WTC11 (cell line): ENCODE data around the gene WWOX. TPM values are rescaled to one million over a fixed set of nuclear protein-coding genes. Genes with fewer than 3 reads are reported as not detected.

Experiments
- ATAC-seq: fragments of 200-7000 bp; cut with Tn5 transposase; 2 replicates; pipeline ENCODE4 v1.10.0; 2021; ENCODE audit warnings: mild to moderate bottlenecking, moderate library complexity
- CTCF ChIA-PET: fragments of 300-600 bp; sonication (Branson Sonifier 250); formaldehyde crosslinking; loops from one replicate; lab custom pipeline; 2021; ENCODE audit warnings: antibody characterized with exemption; lab: Charles Lee
- POLR2A ChIA-PET: fragments of 350-600 bp; sonication (Branson Sonifier 250); formaldehyde crosslinking; loops from one replicate; lab custom pipeline; 2021; ENCODE audit warnings: antibody characterized with exemption; lab: Charles Lee
- DNase-seq: peaks from one replicate; pipeline ENCODE4 v3.0.0; 2021; ENCODE audit warnings: low spot score
- H3K27ac Mint-ChIP-seq: 2 replicates; pipeline ENCODE4 v1.8.0; 2021; ENCODE audit warnings: mixed read lengths
- H3K27me3 Mint-ChIP-seq: 2 replicates; pipeline ENCODE4 v1.8.0; 2021; ENCODE audit warnings: low read depth, mild to moderate bottlenecking, moderate library complexity, mixed read lengths
- H3K36me3 Mint-ChIP-seq: 2 replicates; pipeline ENCODE4 v1.8.0; 2021; ENCODE audit warnings: mixed read lengths
- H3K4me1 Mint-ChIP-seq: 2 replicates; pipeline ENCODE4 v1.8.0; 2022; ENCODE audit warnings: mixed read lengths
- H3K4me3 Mint-ChIP-seq: 2 replicates; pipeline ENCODE4 v1.8.0; 2021; ENCODE audit warnings: mild to moderate bottlenecking, moderate library complexity, mixed read lengths
- H3K9me3 Mint-ChIP-seq: 2 replicates; pipeline ENCODE4 v1.8.0; 2021; ENCODE audit warnings: mixed read lengths
- AFF4 ChIP-seq: sonication (generic); formaldehyde crosslinking; IDR thresholded peaks from 2 replicates; pipeline ENCODE4 v1.8.1; 2023; ENCODE audit warnings: mild to moderate bottlenecking, missing genetic modification reagents, borderline replicate concordance
- CBFB ChIP-seq: sonication (generic); formaldehyde crosslinking; IDR thresholded peaks from 2 replicates; pipeline ENCODE4 v1.8.1; 2022; ENCODE audit warnings: mild to moderate bottlenecking, low read depth, missing genetic modification reagents
- CREM ChIP-seq: sonication (generic); formaldehyde crosslinking; IDR thresholded peaks from 2 replicates; pipeline ENCODE4 v1.8.1; 2022; ENCODE audit warnings: mild to moderate bottlenecking, missing genetic modification reagents, moderate library complexity
- HMGA2 ChIP-seq: fragments of 250-450 bp; sonication (Bioruptor Pico); IDR thresholded peaks from 2 replicates; pipeline ENCODE4 v1.4.0; 2021; ENCODE audit warnings: mild to moderate bottlenecking, moderate library complexity
- MAX ChIP-seq: sonication (generic); formaldehyde crosslinking; IDR thresholded peaks from 2 replicates; pipeline ENCODE4 v1.8.0; 2022; ENCODE audit warnings: mild to moderate bottlenecking, missing genetic modification reagents
- MYBL2 ChIP-seq: sonication (generic); formaldehyde crosslinking; IDR thresholded peaks from 2 replicates; pipeline ENCODE4 v1.8.1; 2023; ENCODE audit warnings: mild to moderate bottlenecking, moderate library complexity, missing genetic modification reagents
- NFATC4 ChIP-seq: fragments of 250-450 bp; sonication (Bioruptor Pico); IDR thresholded peaks from 2 replicates; pipeline ENCODE4 v1.9.0; 2021; ENCODE audit warnings: mild to moderate bottlenecking
- NFE2L1 ChIP-seq: sonication (generic); formaldehyde crosslinking; IDR thresholded peaks from 2 replicates; pipeline ENCODE4 v1.8.1; 2023; ENCODE audit warnings: missing genetic modification reagents
- NFYB ChIP-seq: sonication (generic); formaldehyde crosslinking; conservative IDR thresholded peaks from 2 replicates; pipeline ENCODE4 v1.8.0; 2022; ENCODE audit warnings: low read depth, missing genetic modification reagents
- NR3C1 ChIP-seq: sonication (generic); formaldehyde crosslinking; conservative IDR thresholded peaks from 2 replicates; pipeline ENCODE4 v1.8.1; 2023; ENCODE audit warnings: low read depth, mild to moderate bottlenecking, missing genetic modification reagents
- TP53 ChIP-seq: sonication (generic); formaldehyde crosslinking; IDR thresholded peaks from 2 replicates; pipeline ENCODE4 v1.8.1; 2023; ENCODE audit warnings: mild to moderate bottlenecking, missing genetic modification reagents
- ZNF138 ChIP-seq: sonication (generic); formaldehyde crosslinking; conservative IDR thresholded peaks from 2 replicates; pipeline ENCODE4 v1.8.1; 2022; ENCODE audit warnings: mild to moderate bottlenecking, moderate library complexity, missing genetic modification reagents
- ZNF232 ChIP-seq: sonication (generic); formaldehyde crosslinking; IDR thresholded peaks from 2 replicates; pipeline ENCODE4 v1.8.0; 2022; ENCODE audit warnings: mild to moderate bottlenecking, missing genetic modification reagents
- ZNF416 ChIP-seq: fragments of 250-450 bp; sonication (Bioruptor Pico); IDR thresholded peaks from 2 replicates; pipeline ENCODE4 v1.9.0; 2021; ENCODE audit warnings: mild to moderate bottlenecking, inconsistent platforms
- total RNA-seq: library from RNA; stranded (reverse); gene quantifications from 3 replicates; pipeline ENCODE4 v1.2.3, GENCODE V29; 2021
- TF ChIP-seq, protein P1 (sequence below): sonication (generic); formaldehyde crosslinking; IDR thresholded peaks from 2 replicates; pipeline ENCODE4 v1.8.0; 2022; ENCODE audit warnings: missing genetic modification reagents
- TF ChIP-seq, protein P2 (sequence below): fragments of 250-450 bp; sonication (Bioruptor Pico); IDR thresholded peaks from 2 replicates; pipeline ENCODE4 v1.9.0; 2021; ENCODE audit warnings: mild to moderate bottlenecking
- TF ChIP-seq, protein P3 (sequence below): sonication (generic); formaldehyde crosslinking; IDR thresholded peaks from 2 replicates; pipeline ENCODE4 v1.8.0; 2023; ENCODE audit warnings: mild to moderate bottlenecking, missing genetic modification reagents

Gene WWOX
- total RNA-seq, 1 experiment from 2014 or later = 15.7 TPM

GRCh38 chr16:79112462-79112861 is 1013.0 kb downstream of the WWOX start (continued):
- TF ChIP-seq, protein P1, sequence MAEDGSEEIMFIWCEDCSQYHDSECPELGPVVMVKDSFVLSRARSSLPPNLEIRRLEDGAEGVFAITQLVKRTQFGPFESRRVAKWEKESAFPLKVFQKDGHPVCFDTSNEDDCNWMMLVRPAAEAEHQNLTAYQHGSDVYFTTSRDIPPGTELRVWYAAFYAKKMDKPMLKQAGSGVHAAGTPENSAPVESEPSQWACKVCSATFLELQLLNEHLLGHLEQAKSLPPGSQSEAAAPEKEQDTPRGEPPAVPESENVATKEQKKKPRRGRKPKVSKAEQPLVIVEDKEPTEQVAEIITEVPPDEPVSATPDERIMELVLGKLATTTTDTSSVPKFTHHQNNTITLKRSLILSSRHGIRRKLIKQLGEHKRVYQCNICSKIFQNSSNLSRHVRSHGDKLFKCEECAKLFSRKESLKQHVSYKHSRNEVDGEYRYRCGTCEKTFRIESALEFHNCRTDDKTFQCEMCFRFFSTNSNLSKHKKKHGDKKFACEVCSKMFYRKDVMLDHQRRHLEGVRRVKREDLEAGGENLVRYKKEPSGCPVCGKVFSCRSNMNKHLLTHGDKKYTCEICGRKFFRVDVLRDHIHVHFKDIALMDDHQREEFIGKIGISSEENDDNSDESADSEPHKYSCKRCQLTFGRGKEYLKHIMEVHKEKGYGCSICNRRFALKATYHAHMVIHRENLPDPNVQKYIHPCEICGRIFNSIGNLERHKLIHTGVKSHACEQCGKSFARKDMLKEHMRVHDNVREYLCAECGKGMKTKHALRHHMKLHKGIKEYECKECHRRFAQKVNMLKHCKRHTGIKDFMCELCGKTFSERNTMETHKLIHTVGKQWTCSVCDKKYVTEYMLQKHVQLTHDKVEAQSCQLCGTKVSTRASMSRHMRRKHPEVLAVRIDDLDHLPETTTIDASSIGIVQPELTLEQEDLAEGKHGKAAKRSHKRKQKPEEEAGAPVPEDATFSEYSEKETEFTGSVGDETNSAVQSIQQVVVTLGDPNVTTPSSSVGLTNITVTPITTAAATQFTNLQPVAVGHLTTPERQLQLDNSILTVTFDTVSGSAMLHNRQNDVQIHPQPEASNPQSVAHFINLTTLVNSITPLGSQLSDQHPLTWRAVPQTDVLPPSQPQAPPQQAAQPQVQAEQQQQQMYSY (CRISPR knock-in tag) = no peak

DNA sequence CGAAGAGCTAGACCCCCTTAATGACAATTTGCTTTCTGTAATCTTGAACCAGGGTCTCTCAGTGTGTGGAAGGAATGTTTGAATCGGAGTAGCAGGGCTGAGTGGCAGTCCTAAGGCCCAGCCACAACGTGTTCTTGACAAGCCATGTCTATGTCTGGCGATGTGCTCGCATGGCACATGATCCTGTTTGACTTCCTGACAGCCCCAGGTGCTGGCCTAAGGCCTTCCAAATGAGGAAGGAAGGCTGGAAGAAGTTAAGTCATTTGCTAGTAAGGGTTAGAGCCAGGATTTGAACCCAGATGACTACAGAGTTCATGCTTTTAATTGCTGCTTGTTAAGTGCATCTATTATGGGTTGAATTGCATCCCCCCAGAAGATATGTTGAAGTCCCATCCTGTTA is 1014.4 kb downstream of the WWOX start:
- Mint-ChIP-seq H3K27me3 (no peaks in the 10 kb centered on the region; the same call in 1 of the 2 replicates), H3K36me3 (peaks cover 9% of the 10 kb centered on the region), H3K9me3 (peaks cover 17% of the 10 kb centered on the region), H3K4me3 (no peak overlapping the region), H3K4me1 (peaks cover 25% of the 10 kb centered on the region), H3K27ac (no peak overlapping the region)
- DNase-seq = no peak
- ChIA-PET CTCF (interaction anchor here (0.5 kb wide), 1 partner anchor 160 kb away, joined by 3 read pairs; no protein-coding TSS in a partner anchor), POLR2A (no interaction called here)
- no peak for ATAC-seq
- TF ChIP-seq NFE2L1 (CRISPR knock-in tag) (no peak), TP53 (CRISPR knock-in tag) (no peak), ZNF138 (CRISPR knock-in tag) (no peak), MAX (CRISPR knock-in tag) (no peak), HMGA2 (CRISPR knock-in tag) (no peak), NFATC4 (CRISPR knock-in tag) (no peak), CBFB (CRISPR knock-in tag) (no peak), ZNF232 (CRISPR knock-in tag) (no peak), NR3C1 (no peak), MYBL2 (no peak), ZNF416 (CRISPR knock-in tag) (no peak), AFF4 (no peak), NFYB (CRISPR knock-in tag) (no peak), CREM (CRISPR knock-in tag) (no peak)
- TF ChIP-seq, protein P2, sequence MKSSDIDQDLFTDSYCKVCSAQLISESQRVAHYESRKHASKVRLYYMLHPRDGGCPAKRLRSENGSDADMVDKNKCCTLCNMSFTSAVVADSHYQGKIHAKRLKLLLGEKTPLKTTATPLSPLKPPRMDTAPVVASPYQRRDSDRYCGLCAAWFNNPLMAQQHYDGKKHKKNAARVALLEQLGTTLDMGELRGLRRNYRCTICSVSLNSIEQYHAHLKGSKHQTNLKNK (CRISPR knock-in tag) = no peak
- TF ChIP-seq, protein P3, sequence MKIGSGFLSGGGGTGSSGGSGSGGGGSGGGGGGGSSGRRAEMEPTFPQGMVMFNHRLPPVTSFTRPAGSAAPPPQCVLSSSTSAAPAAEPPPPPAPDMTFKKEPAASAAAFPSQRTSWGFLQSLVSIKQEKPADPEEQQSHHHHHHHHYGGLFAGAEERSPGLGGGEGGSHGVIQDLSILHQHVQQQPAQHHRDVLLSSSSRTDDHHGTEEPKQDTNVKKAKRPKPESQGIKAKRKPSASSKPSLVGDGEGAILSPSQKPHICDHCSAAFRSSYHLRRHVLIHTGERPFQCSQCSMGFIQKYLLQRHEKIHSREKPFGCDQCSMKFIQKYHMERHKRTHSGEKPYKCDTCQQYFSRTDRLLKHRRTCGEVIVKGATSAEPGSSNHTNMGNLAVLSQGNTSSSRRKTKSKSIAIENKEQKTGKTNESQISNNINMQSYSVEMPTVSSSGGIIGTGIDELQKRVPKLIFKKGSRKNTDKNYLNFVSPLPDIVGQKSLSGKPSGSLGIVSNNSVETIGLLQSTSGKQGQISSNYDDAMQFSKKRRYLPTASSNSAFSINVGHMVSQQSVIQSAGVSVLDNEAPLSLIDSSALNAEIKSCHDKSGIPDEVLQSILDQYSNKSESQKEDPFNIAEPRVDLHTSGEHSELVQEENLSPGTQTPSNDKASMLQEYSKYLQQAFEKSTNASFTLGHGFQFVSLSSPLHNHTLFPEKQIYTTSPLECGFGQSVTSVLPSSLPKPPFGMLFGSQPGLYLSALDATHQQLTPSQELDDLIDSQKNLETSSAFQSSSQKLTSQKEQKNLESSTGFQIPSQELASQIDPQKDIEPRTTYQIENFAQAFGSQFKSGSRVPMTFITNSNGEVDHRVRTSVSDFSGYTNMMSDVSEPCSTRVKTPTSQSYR (CRISPR knock-in tag) = no peak
